Measurements from ENCODE around the gene NT5M.

Gene NT5M

DNA sequence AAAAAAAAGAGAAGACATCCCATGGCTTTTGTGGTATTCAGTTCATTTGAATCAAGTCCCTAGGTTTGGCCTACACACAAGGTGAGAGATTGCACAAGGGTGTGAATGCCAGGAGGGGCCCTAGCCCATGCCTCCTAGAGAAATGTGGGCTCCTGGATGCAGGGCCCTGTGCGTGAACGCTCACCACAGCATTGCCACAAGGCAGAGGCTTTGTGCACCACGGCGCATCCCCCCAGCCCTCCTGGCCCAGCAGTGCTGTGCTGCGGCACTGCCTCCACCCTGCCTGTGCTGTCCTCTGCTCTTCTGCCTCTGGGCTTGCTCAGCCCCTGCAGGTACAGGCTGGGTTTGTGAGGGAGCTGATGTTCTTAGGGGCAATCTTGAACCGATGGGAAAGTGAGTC, 92.7 kb downstream of the NT5M start:
- no peak for DNase-seq
